OCI-LY3 (cell line): ENCODE results near the gene IGFBP4.

Experiments
- H2AFZ ChIP-seq: fragments of 200-600, 300-600 bp; shearing (Covaris generic); 2 replicates; pipeline ENCODE4 v1.6.0; 2014; ENCODE audit warnings: antibody characterized with exemption, low read depth, low read length
- H3K27ac ChIP-seq: fragments of 200-600, 300-600 bp; sonication (generic); 2 replicates; pipeline ENCODE4 v1.5.1; 2014; ENCODE audit warnings: mild to moderate bottlenecking, low read length, moderate library complexity, mixed read lengths
- H3K27me3 ChIP-seq: fragments of 200-600, 300-600 bp; sonication (generic); 2 replicates; pipeline ENCODE4 v1.6.1; 2014; ENCODE audit warnings: low read depth, low read length, mixed read lengths
- H3K36me3 ChIP-seq: fragments of 200-600, 300-600 bp; sonication (generic); replicated peaks from 2 replicates; pipeline ENCODE3; 2014; ENCODE audit warnings: low read depth, low read length, mixed read lengths
- H3K4me1 ChIP-seq: fragments of 300-600, 200-600 bp; sonication (generic); 2 replicates; pipeline ENCODE4 v1.6.1; 2014; ENCODE audit warnings: low read length, mixed read lengths
- H3K4me2 ChIP-seq: fragments of 200-600, 300-600 bp; sonication (generic); 2 replicates; pipeline ENCODE4 v1.6.1; 2014; ENCODE audit warnings: low read length, mixed read lengths
- H3K4me3 ChIP-seq: fragments of 300-600, 200-600 bp; sonication (generic); 2 replicates; pipeline ENCODE4 v1.5.1; 2014; ENCODE audit warnings: antibody characterized with exemption, mild to moderate bottlenecking, low read length, moderate library complexity
- H3K79me2 ChIP-seq: fragments of 300-600, 200-600 bp; shearing (Covaris generic); 2 replicates; pipeline ENCODE4 v1.6.1; 2014; ENCODE audit warnings: mild to moderate bottlenecking, low read length, mixed read lengths
- H3K9ac ChIP-seq: fragments of 300-600, 200-600 bp; shearing (Covaris generic); 2 replicates; pipeline ENCODE4 v1.6.0; 2014; ENCODE audit warnings: mild to moderate bottlenecking, low read length, moderate library complexity
- H3K9me3 ChIP-seq: fragments of 200-600, 300-600 bp; shearing (Covaris generic); 2 replicates; pipeline ENCODE4 v1.6.1; 2014; ENCODE audit warnings: low read length, mixed read lengths; ENCODE audit not compliant: insufficient read depth
- H4K20me1 ChIP-seq: fragments of 200-600, 300-600 bp; sonication (generic); 2 replicates; pipeline ENCODE4 v1.6.1; 2016; ENCODE audit warnings: low read length, mixed read lengths; ENCODE audit not compliant: insufficient read depth
- CTCF ChIP-seq: fragments of 200-600, 300-600 bp; sonication (generic); IDR thresholded peaks from 2 replicates; pipeline ENCODE4 v1.5.1; 2014; ENCODE audit warnings: antibody characterized with exemption, low read length, low read depth
- EZH2phosphoT487 ChIP-seq: fragments of 200-600 bp; shearing (Covaris generic); IDR thresholded peaks from 2 replicates; pipeline ENCODE4 v1.6.1; 2018; ENCODE audit warnings: antibody characterized with exemption, mixed run types, low read depth

IGFBP4 gene

GRCh38 chr17:40470932-40471828 lies 27.9 kb downstream of the IGFBP4 start:
- Histone ChIP-seq H3K9ac (no peak overlapping the region), H3K4me2 (no peak overlapping the region)

GRCh38 chr17:40471846-40472732 lies 28.8 kb downstream of the IGFBP4 start:
- H3K36me3 ChIP-seq, result no peaks in the 10 kb centered on the region
- peaks cover 3% of the 10 kb centered on the region; the same call in 1 of the 2 replicates for H3K4me1 ChIP-seq
- no peak overlapping the region for H3K4me3 ChIP-seq
- no peaks in the 10 kb centered on the region for H3K9me3 ChIP-seq
- H3K9ac ChIP-seq, result no peak overlapping the region
- no peak overlapping the region for H2AFZ ChIP-seq
- H3K27me3 ChIP-seq, result peaks cover 8% of the 10 kb centered on the region; the same call in 1 of the 2 replicates
- TF ChIP-seq CTCF (no peak), EZH2phosphoT487 (no peak)
- H3K27ac ChIP-seq, result no peak overlapping the region
- no peak overlapping the region for H3K4me2 ChIP-seq
- no peaks in the 10 kb centered on the region for H4K20me1 ChIP-seq
- H3K79me2 ChIP-seq, result no peaks in the 10 kb centered on the region

More at GRCh38 chr17:40470932-40471828, 27.9 kb downstream of the IGFBP4 start:
- Histone ChIP-seq H3K27ac (no peak overlapping the region), H3K4me3 (no peak overlapping the region), H4K20me1 (no peaks in the 10 kb centered on the region), H3K27me3 (peaks cover 8% of the 10 kb centered on the region; the same call in 1 of the 2 replicates), H3K4me1 (no peaks in the 10 kb centered on the region), H2AFZ (no peak overlapping the region), H3K36me3 (no peaks in the 10 kb centered on the region), H3K9me3 (no peaks in the 10 kb centered on the region), H3K79me2 (no peaks in the 10 kb centered on the region)
- no peak for TF ChIP-seq CTCF
- no peak for TF ChIP-seq EZH2phosphoT487

GRCh38 chr17:40472733-40473452 lies 29.6 kb downstream of the IGFBP4 start:
- Histone ChIP-seq H3K4me3 (no peak overlapping the region), H3K4me2 (no peak overlapping the region), H3K79me2 (no peaks in the 10 kb centered on the region), H2AFZ (no peak overlapping the region), H3K27ac (no peak overlapping the region), H3K27me3 (peaks cover 8% of the 10 kb centered on the region; the same call in 1 of the 2 replicates), H3K36me3 (no peaks in the 10 kb centered on the region), H3K9ac (no peak overlapping the region), H4K20me1 (no peaks in the 10 kb centered on the region), H3K9me3 (no peaks in the 10 kb centered on the region), H3K4me1 (peaks cover 3% of the 10 kb centered on the region; the same call in 1 of the 2 replicates)
- TF ChIP-seq EZH2phosphoT487 (no peak), CTCF (no peak)
